CD14-positive monocyte (primary cell): ENCODE data around the gene BAZ2B. TPM values are rescaled to one million over a fixed set of nuclear protein-coding genes. Genes with fewer than 3 reads are reported as not detected.

Experiments used
- DNase-seq, 3 donors: peaks; one replicate each; pipeline ENCODE4 v3.0.0-alpha.2; 2011 to 2022
- H2AFZ ChIP-seq: 2 replicates; pipeline ENCODE4 v1.6.0; 2012; ENCODE audit warnings: mild to moderate bottlenecking, low read depth, low read length, inconsistent platforms; ENCODE audit not compliant: insufficient read depth, poor library complexity, severe bottlenecking
- H3K27ac ChIP-seq, 2 donors: 1 replicate in 1 of 2; 2 replicates in 1 of 2; pipeline ENCODE4 v1.5.1; 2012 to 2013; ENCODE audit warnings: low read length in 2 of 2, control low read depth in 1 of 2, inconsistent platforms in 1 of 2, low read depth in 1 of 2, mild to moderate bottlenecking in 1 of 2
- H3K27me3 ChIP-seq, 2 donors: one replicate each; pipeline versions ENCODE4 v1.6.0 to v1.6.1; 2011 to 2013; ENCODE audit warnings: low read length in 2 of 2; ENCODE audit not compliant: control insufficient read depth in 2 of 2, insufficient read depth in 2 of 2
- H3K36me3 ChIP-seq, 2 donors: replicated peaks in 1 of 2; 1 replicate in 1 of 2; 2 replicates in 1 of 2; pipeline versions ENCODE4 v1.5.1 to v1.6.1; 2012 to 2013; ENCODE audit warnings: low read length in 2 of 2, control low read depth in 1 of 2, inconsistent platforms in 1 of 2, mild to moderate bottlenecking in 1 of 2; ENCODE audit not compliant: insufficient read depth in 2 of 2, control insufficient read depth in 1 of 2
- H3K4me1 ChIP-seq, 2 donors: 1 replicate in 1 of 2; 2 replicates in 1 of 2; pipeline versions ENCODE4 v1.5.1 to v1.6.1; 2012 to 2013; ENCODE audit warnings: low read length in 2 of 2, control low read depth in 1 of 2, inconsistent platforms in 1 of 2, mild to moderate bottlenecking in 1 of 2, moderate library complexity in 1 of 2; ENCODE audit not compliant: insufficient read depth in 2 of 2, control insufficient read depth in 1 of 2
- H3K4me2 ChIP-seq: replicated peaks from 2 replicates; pipeline ENCODE3; 2012; ENCODE audit warnings: low read length, moderate library complexity, mild to moderate bottlenecking; ENCODE audit not compliant: poor library complexity, severe bottlenecking; ENCODE audit errors: extremely low read depth
- H3K4me3 ChIP-seq, 3 experiments: fragments of 200-600 bp in 1 of 3; sonication (generic) in 1 of 3; replicated peaks in 1 of 3; 1 replicate in 2 of 3; 2 replicates in 1 of 3; pipeline ENCODE4 v1.5.1; 2011 to 2013; ENCODE audit warnings: low read length in 3 of 3, mild to moderate bottlenecking in 3 of 3, control low read depth in 2 of 3, low read depth in 2 of 3, inconsistent platforms in 1 of 3, moderate library complexity in 1 of 3
- H3K79me2 ChIP-seq: 2 replicates; pipeline ENCODE4 v1.6.0; 2012; ENCODE audit warnings: mild to moderate bottlenecking, control low read depth, inconsistent platforms, low read length, moderate library complexity; ENCODE audit not compliant: insufficient read depth
- H3K9ac ChIP-seq: 2 replicates; pipeline ENCODE4 v1.6.0; 2017; ENCODE audit warnings: low read length, mild to moderate bottlenecking; ENCODE audit not compliant: insufficient read depth, poor library complexity, severe bottlenecking
- H3K9me3 ChIP-seq, 2 donors: replicated peaks in 1 of 2; 1 replicate in 1 of 2; 2 replicates in 1 of 2; pipeline versions ENCODE4 v1.5.1 to v1.6.1; 2012 to 2013; ENCODE audit warnings: low read length in 2 of 2, control low read depth in 1 of 2; ENCODE audit not compliant: control insufficient read depth in 1 of 2, insufficient read depth in 1 of 2
- H4K20me1 ChIP-seq: 2 replicates; pipeline ENCODE4 v1.6.0; 2012; ENCODE audit warnings: mild to moderate bottlenecking, low read length, control low read depth, moderate library complexity; ENCODE audit not compliant: insufficient read depth
- H3K27ac Mint-ChIP-seq, 7 donors: one replicate each; pipeline ENCODE4 v1.8.0; 2020; ENCODE audit warnings: mild to moderate bottlenecking in 7 of 7, mixed read lengths in 7 of 7, moderate library complexity in 6 of 7, inconsistent platforms in 2 of 7
- H3K27me3 Mint-ChIP-seq, 3 donors: one replicate each; pipeline ENCODE4 v1.8.0; 2021 to 2022; ENCODE audit warnings: low read depth in 3 of 3, mild to moderate bottlenecking in 3 of 3, mixed read lengths in 3 of 3, moderate library complexity in 3 of 3, inconsistent platforms in 1 of 3
- H3K36me3 Mint-ChIP-seq, 2 donors: one replicate each; pipeline ENCODE4 v1.8.0; 2020; ENCODE audit warnings: mixed read lengths in 2 of 2, inconsistent platforms in 1 of 2, mild to moderate bottlenecking in 1 of 2
- H3K4me1 Mint-ChIP-seq: one replicate; pipeline ENCODE4 v1.8.0; 2020; ENCODE audit warnings: mild to moderate bottlenecking, mixed read lengths
- H3K4me3 Mint-ChIP-seq, 2 donors: one replicate each; pipeline ENCODE4 v1.8.0; 2020; ENCODE audit warnings: mild to moderate bottlenecking in 2 of 2, mixed read lengths in 2 of 2, moderate library complexity in 1 of 2
- H3K9me3 Mint-ChIP-seq, 7 donors: one replicate each; pipeline ENCODE4 v1.8.0; 2020 to 2022; ENCODE audit warnings: mixed read lengths in 7 of 7, mild to moderate bottlenecking in 6 of 7, moderate library complexity in 6 of 7, inconsistent platforms in 2 of 7
- CTCF ChIP-seq: fragments of 200-600 bp; IDR thresholded peaks from one replicate; pipeline ENCODE4 v1.8.0; 2022; ENCODE audit warnings: antibody characterized with exemption, mild to moderate bottlenecking
- WGBS: methylation state at CpG from one replicate; pipeline ENCODE4 v1.1.5; 2013; ENCODE audit warnings: missing lambda C conversion rate; ENCODE audit not compliant: insufficient coverage; 5-methylcytosine and 5-hydroxymethylcytosine counted together
- intact Hi-C, 2 donors: fragments of 100-400 bp; cut with micrococcal nuclease; formaldehyde crosslinking; loops; one replicate each; pipeline versions ENCODE4 v1.15.0 to v1.15.1; 2023
- polyA plus RNA-seq, 3 donors: library from polyadenylated mRNA; depleted of rRNA in 1 of 3; unstranded in 2 of 3; stranded (reverse) in 1 of 3; fragments of 300-500 nt in 2 of 3; fragments of >200 nt in 1 of 3; fragmentation: Illumina TruSeq in 2 of 3; gene quantifications; 1 replicate in 2 of 3; 2 replicates in 1 of 3; pipeline ENCODE4 v1.2.3, GENCODE V29; 2012 to 2021

The BAZ2B gene
- polyA plus RNA-seq, 3 donors = 12.9 to 34.2 (median 31.6) TPM

GRCh38 chr2:159650574-159650973 is 34.2 kb upstream of the BAZ2B start:
- H3K4me3 ChIP-seq = no peak overlapping the region
- intact Hi-C loops = no loop called here
- H3K9me3 Mint-ChIP-seq = peaks cover 12 to 20% (median 15%) of the 10 kb centered on the region in 7 donors
- H3K79me2 ChIP-seq = no peaks in the 10 kb centered on the region
- no peaks in the 10 kb centered on the region for H4K20me1 ChIP-seq
- H3K27me3 Mint-ChIP-seq = peaks cover 0 to 2% (median 0%) of the 10 kb centered on the region in 3 donors
- H2AFZ ChIP-seq = no peak overlapping the region
- H3K36me3 ChIP-seq = no peaks in the 10 kb centered on the region
- TF ChIP-seq CTCF = no peak
- no peak overlapping the region for H3K4me3 Mint-ChIP-seq
- H3K27me3 ChIP-seq = no peaks in the 10 kb centered on the region
- peaks cover 9 to 10% of the 10 kb centered on the region in 2 donors for H3K9me3 ChIP-seq
- no peak overlapping the region for H3K27ac Mint-ChIP-seq
- no peak overlapping the region for H3K27ac ChIP-seq
- peaks cover 3% of the 10 kb centered on the region for H3K4me1 Mint-ChIP-seq
- H3K9ac ChIP-seq = no peak overlapping the region
- no peak for DNase-seq
- H3K4me1 ChIP-seq = no peaks in the 10 kb centered on the region
- H3K4me2 ChIP-seq = no peak overlapping the region
- H3K36me3 Mint-ChIP-seq = peaks cover 3 to 4% of the 10 kb centered on the region in 2 donors

- intact Hi-C loops = no loop called here
- H3K27me3 Mint-ChIP-seq = no peaks in the 10 kb centered on the region
- WGBS = no CpG with 5 or more reads among the region's 2 CpGs
- no peak overlapping the region for H3K9ac ChIP-seq
- H3K9me3 Mint-ChIP-seq = peaks cover 7 to 14% (median 10%) of the 10 kb centered on the region in 7 donors
- no peaks in the 10 kb centered on the region for H3K4me1 ChIP-seq
- H3K4me1 Mint-ChIP-seq = peaks cover 3% of the 10 kb centered on the region
- H3K27ac Mint-ChIP-seq = no peak overlapping the region
- H3K9me3 ChIP-seq = peaks cover 0 to 9% of the 10 kb centered on the region in 2 donors
- no peaks in the 10 kb centered on the region for H3K79me2 ChIP-seq
- no peak overlapping the region for H2AFZ ChIP-seq
- H3K36me3 Mint-ChIP-seq = peaks cover 1 to 8% of the 10 kb centered on the region in 2 donors
- no peak overlapping the region for H3K4me3 ChIP-seq
- no peak for TF ChIP-seq CTCF
- H3K36me3 ChIP-seq = no peaks in the 10 kb centered on the region
- H3K4me3 Mint-ChIP-seq = no peak overlapping the region
- no peaks in the 10 kb centered on the region for H4K20me1 ChIP-seq
- no peak overlapping the region for H3K4me2 ChIP-seq
- no peaks in the 10 kb centered on the region for H3K27me3 ChIP-seq
- H3K27ac ChIP-seq = no peak overlapping the region
- DNase-seq = no peak
Observed at GRCh38 chr2:159648643-159649042, 32.3 kb upstream of the BAZ2B start.
